ENCODE data around the gene CEP250. TPM values are rescaled to one million over a fixed set of nuclear protein-coding genes. Genes with fewer than 3 reads are reported as not detected.

The CEP250 gene
- total RNA-seq, 1 experiment from 2014 or later = 56.6 TPM

DNA sequence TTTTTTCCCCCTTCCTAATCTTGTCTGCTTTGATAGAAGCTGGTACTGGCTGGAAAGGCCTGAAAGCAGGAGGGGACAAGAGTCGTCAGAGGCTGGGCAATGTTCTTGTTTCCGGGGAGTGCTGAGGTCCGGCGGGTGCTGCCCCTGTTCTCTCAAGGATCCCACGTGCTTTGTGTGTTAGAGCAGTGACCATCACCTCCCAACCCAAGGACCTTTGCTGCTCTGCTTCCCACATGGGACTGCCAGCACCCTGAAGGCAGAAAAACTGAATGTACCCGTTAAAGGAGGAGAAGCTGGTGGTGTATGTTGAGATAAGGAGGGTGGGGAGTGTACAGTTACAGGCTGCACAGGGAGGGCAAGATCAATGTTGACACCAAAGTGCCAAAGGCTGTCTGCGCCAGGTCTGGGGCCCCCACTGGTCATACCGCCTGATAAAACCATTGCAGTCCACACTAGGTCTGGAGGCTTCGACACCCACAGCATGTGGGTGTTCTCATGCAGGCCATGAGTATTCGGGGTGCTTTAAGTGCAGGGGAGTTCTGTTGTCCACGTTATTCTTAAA, 59.1 kb downstream of the CEP250 start:
- no peak for DNase-seq (ENCODE audit: low spot score)
- ChIA-PET POLR2A (ENCODE audit: low non-redundant PET) (no interaction called here), CTCF (no interaction called here)
- Histone ChIP-seq H3K9me3 (ENCODE audit: low read depth, low read length, poor library complexity, severe bottlenecking) (no peaks in the 10 kb centered on the region), H3K4me1 (ENCODE audit: insufficient read depth, low read length, poor library complexity, severe bottlenecking) (no peaks in the 10 kb centered on the region), H3K27ac (ENCODE audit: low read depth, low read length, poor library complexity, severe bottlenecking) (no peak overlapping the region), H3K4me3 (ENCODE audit: low read depth, low read length, poor library complexity, severe bottlenecking) (no peak overlapping the region), H3K27me3 (replicated peaks; ENCODE audit: insufficient read depth, low read depth, low read length, poor library complexity) (no peaks in the 10 kb centered on the region), H3K36me3 (ENCODE audit: insufficient read depth, low read length, poor library complexity, severe bottlenecking) (peaks cover 26% of the 10 kb centered on the region)
- BruUV-seq (replicated peaks) = no TSS peak
- TF ChIP-seq, protein P1, sequence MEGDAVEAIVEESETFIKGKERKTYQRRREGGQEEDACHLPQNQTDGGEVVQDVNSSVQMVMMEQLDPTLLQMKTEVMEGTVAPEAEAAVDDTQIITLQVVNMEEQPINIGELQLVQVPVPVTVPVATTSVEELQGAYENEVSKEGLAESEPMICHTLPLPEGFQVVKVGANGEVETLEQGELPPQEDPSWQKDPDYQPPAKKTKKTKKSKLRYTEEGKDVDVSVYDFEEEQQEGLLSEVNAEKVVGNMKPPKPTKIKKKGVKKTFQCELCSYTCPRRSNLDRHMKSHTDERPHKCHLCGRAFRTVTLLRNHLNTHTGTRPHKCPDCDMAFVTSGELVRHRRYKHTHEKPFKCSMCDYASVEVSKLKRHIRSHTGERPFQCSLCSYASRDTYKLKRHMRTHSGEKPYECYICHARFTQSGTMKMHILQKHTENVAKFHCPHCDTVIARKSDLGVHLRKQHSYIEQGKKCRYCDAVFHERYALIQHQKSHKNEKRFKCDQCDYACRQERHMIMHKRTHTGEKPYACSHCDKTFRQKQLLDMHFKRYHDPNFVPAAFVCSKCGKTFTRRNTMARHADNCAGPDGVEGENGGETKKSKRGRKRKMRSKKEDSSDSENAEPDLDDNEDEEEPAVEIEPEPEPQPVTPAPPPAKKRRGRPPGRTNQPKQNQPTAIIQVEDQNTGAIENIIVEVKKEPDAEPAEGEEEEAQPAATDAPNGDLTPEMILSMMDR (conservative IDR thresholded peaks at IDR 0.05; ENCODE audit: low read depth, low read length) = no peak
- no peak for TF ChIP-seq EZH2 (IDR thresholded peaks at IDR 0.05; ENCODE audit: borderline replicate concordance, low read depth, low read length, poor library complexity, severe bottlenecking)
- intact Hi-C loops (cut with micrococcal nuclease; ENCODE audit: unreplicated experiment) = no loop called here

DNA sequence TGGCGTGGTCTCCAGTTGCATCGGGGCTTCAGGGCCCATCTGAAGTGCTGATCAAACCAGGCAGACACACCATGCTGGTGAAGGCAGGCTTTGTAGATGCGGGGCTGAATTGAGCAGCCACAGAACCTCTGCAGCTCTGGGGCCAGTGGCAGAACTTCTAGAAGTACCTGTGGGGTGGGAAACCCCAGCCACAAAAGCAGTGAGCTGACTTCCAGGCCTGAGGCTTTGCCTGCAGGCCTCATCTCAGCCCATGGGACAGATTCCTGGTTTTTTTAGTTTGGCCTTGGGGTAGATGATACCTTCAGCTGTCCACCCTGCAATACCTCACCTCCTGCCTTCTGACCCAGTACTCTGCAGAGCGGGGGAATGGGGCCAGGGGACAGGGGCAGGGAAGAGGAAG, 59.9 kb downstream of the CEP250 start:
- intact Hi-C loops (cut with micrococcal nuclease; ENCODE audit: unreplicated experiment) = no loop called here
- Histone ChIP-seq H3K4me3 (ENCODE audit: low read depth, low read length, poor library complexity, severe bottlenecking) (no peak overlapping the region), H3K27me3 (replicated peaks; ENCODE audit: insufficient read depth, low read depth, low read length, poor library complexity) (no peaks in the 10 kb centered on the region), H3K36me3 (ENCODE audit: insufficient read depth, low read length, poor library complexity, severe bottlenecking) (peaks cover 25% of the 10 kb centered on the region), H3K4me1 (ENCODE audit: insufficient read depth, low read length, poor library complexity, severe bottlenecking) (no peaks in the 10 kb centered on the region), H3K27ac (ENCODE audit: low read depth, low read length, poor library complexity, severe bottlenecking) (no peak overlapping the region), H3K9me3 (ENCODE audit: low read depth, low read length, poor library complexity, severe bottlenecking) (no peaks in the 10 kb centered on the region)
- TF ChIP-seq EZH2 (IDR thresholded peaks at IDR 0.05; ENCODE audit: borderline replicate concordance, low read depth, low read length, poor library complexity, severe bottlenecking) = no peak
- TF ChIP-seq, protein P1 (conservative IDR thresholded peaks at IDR 0.05; ENCODE audit: low read depth, low read length) = no peak
- no TSS peak for BruUV-seq (replicated peaks)
- ChIA-PET POLR2A (ENCODE audit: low non-redundant PET) (no interaction called here), CTCF (no interaction called here)
- DNase-seq (ENCODE audit: low spot score) = no peak

DNA sequence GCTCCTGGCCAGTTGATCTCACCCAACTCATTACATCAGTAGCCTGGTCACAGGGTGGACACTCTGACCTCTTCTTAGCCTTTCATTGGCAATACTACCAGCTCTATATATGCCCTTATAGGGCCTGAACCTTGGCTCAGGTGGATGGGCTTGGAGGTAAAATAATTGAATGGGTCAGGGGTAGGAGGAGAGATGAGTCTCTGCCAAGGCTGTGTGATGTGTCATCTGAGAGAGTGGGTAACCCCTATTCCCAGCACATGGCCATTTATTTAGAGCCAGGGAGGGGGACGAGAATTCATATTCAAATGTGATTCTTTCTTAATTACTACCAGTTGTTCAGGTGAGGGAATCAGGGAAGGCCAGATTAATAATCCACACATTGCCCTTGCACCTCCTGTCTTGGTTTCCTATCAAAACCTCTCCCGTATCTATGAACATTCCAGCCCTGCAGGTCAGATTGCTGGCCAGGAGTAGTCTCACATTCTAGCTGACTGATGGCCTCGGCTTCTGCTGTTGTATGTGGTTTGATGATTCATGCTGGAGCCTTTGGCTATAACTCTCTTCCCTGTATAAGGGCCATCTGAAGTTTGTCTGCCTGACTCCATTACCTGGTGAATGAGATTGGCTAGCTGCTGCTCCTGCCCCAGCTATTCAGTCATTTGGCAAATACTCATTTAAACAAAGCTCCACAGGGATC, 60.7 kb downstream of the CEP250 start:
- CTCF ChIA-PET = no interaction called here
- Histone ChIP-seq H3K4me3 (ENCODE audit: low read depth, low read length, poor library complexity, severe bottlenecking) (no peak overlapping the region), H3K9me3 (ENCODE audit: low read depth, low read length, poor library complexity, severe bottlenecking) (no peaks in the 10 kb centered on the region), H3K27me3 (replicated peaks; ENCODE audit: insufficient read depth, low read depth, low read length, poor library complexity) (no peaks in the 10 kb centered on the region), H3K4me1 (ENCODE audit: insufficient read depth, low read length, poor library complexity, severe bottlenecking) (no peaks in the 10 kb centered on the region), H3K27ac (ENCODE audit: low read depth, low read length, poor library complexity, severe bottlenecking) (no peak overlapping the region), H3K36me3 (ENCODE audit: insufficient read depth, low read length, poor library complexity, severe bottlenecking) (peaks cover 21% of the 10 kb centered on the region)
- BruUV-seq (replicated peaks) = no TSS peak
- POLR2A ChIA-PET (ENCODE audit: low non-redundant PET) = no interaction called here
- DNase-seq (ENCODE audit: low spot score) = no peak
- intact Hi-C loops (cut with micrococcal nuclease; ENCODE audit: unreplicated experiment) = no loop called here
- TF ChIP-seq, protein P1 (conservative IDR thresholded peaks at IDR 0.05; ENCODE audit: low read depth, low read length) = no peak
- TF ChIP-seq EZH2 (IDR thresholded peaks at IDR 0.05; ENCODE audit: borderline replicate concordance, low read depth, low read length, poor library complexity, severe bottlenecking) = no peak

All from A673 (cell line).